HG03097 (cell line): Measurements from ENCODE around the gene ZEB2.

ENCODE experiments used
- ATAC-seq: cut with Tn5 transposase; IDR thresholded peaks from one replicate; pipeline ENCODE4 v1.9.1; 2021; ENCODE audit not compliant: unreplicated experiment, low FRiP score

Gene ZEB2

GRCh38 chr2:144474017-144474416 lies 45.9 kb downstream of the ZEB2 start:
- no peak for ATAC-seq

- ATAC-seq = no peak
These were observed 47.0 kb downstream of the ZEB2 start for GRCh38 chr2:144472911-144473310.

- no peak for ATAC-seq
These were observed 47.9 kb downstream of the ZEB2 start for GRCh38 chr2:144472046-144472412.

GRCh38 chr2:144471305-144472045 lies 48.4 kb downstream of the ZEB2 start:
- ATAC-seq = no peak

- no peak for ATAC-seq
These were observed 49.1 kb downstream of the ZEB2 start for GRCh38 chr2:144470816-144471215.

- no peak for ATAC-seq
These were observed 49.6 kb downstream of the ZEB2 start for GRCh38 chr2:144470334-144470733.

GRCh38 chr2:144469798-144470197 lies 50.1 kb downstream of the ZEB2 start:
- no peak for ATAC-seq

- ATAC-seq = no peak
These were observed 50.9 kb downstream of the ZEB2 start for GRCh38 chr2:144468823-144469595.

GRCh38 chr2:144467502-144468137 lies 52.3 kb downstream of the ZEB2 start:
- ATAC-seq = no peak

GRCh38 chr2:144466637-144467036 lies 53.3 kb downstream of the ZEB2 start:
- no peak for ATAC-seq

- no peak for ATAC-seq
These were observed 54.2 kb downstream of the ZEB2 start for GRCh38 chr2:144465749-144466148.

- ATAC-seq = no peak
These were observed 55.2 kb downstream of the ZEB2 start for GRCh38 chr2:144464730-144465129.

GRCh38 chr2:144463266-144463665 lies 56.7 kb downstream of the ZEB2 start:
- no peak for ATAC-seq

- no peak for ATAC-seq
These were observed 57.7 kb downstream of the ZEB2 start for GRCh38 chr2:144462266-144462665.

GRCh38 chr2:144461308-144461766 lies 58.6 kb downstream of the ZEB2 start:
- ATAC-seq = no peak

GRCh38 chr2:144460727-144461307 lies 59.1 kb downstream of the ZEB2 start:
- ATAC-seq = no peak

GRCh38 chr2:144459937-144460336 lies 60.0 kb downstream of the ZEB2 start:
- ATAC-seq = no peak

GRCh38 chr2:144459286-144459685 lies 60.6 kb downstream of the ZEB2 start:
- ATAC-seq = no peak

- ATAC-seq = no peak
These were observed 61.4 kb downstream of the ZEB2 start for GRCh38 chr2:144458541-144458940.

- no peak for ATAC-seq
These were observed 63.2 kb downstream of the ZEB2 start for GRCh38 chr2:144456680-144457079.

- no peak for ATAC-seq
These were observed 63.9 kb downstream of the ZEB2 start for GRCh38 chr2:144455987-144456386.
